HG03558 (cell line): ENCODE data around the gene MIOX.

Experiments
- ATAC-seq: cut with Tn5 transposase; IDR thresholded peaks from one replicate; pipeline ENCODE4 v1.9.1; 2021; ENCODE audit warnings: moderate number of reproducible peaks; ENCODE audit not compliant: unreplicated experiment; ENCODE audit errors: extremely low read depth

Gene MIOX

DNA sequence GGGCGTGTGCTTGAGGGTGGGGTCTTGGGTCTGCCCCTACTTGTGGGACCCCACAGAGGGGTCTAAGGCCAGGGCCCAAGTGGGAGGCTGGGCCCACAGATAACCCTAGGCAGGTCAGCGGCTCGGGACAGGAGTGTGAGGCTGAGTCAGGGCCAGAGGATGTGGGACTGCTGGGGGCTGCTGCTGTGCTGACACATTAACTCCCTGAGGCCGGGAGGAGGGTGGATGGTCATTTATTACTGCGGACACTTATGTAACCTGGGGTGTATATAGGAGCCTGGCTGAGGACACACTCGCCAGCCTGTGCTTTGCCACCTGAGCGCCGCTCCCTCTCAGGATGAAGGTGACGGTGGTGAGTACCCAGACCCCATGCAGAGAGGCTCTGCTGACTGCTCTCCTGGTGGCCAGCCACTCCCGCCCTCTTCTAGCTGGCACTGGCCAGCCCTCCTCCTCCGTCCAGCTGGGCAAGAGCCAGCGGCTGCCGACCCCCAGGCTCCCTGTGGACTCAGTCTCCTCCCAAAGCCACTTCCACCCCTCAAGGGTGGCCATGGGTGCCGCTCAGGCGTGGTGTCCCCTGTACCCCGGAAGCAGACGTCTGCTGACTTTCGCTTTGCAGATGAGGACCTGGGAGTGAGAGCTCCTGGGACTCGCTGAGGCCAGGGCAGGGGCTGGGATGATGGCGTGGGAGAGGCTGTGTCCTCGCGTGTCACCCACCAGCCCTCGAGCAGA lies at the start of gene MIOX:
TSS of gene MIOX (plus strand) at position 299 of the 729 bp plus-strand sequence. CDS start at position 338, 39 bp downstream.
- no peak for ATAC-seq

GRCh38 chr22:50437511-50438304 lies 49.0 kb upstream of the MIOX start:
- ATAC-seq: no peak

- ATAC-seq: no peak
These were observed 48.1 kb upstream of the MIOX start for GRCh38 chr22:50438305-50439275.

- no peak for ATAC-seq
These were observed 47.3 kb upstream of the MIOX start for GRCh38 chr22:50439314-50439870.

GRCh38 chr22:50439871-50440331 lies 46.8 kb upstream of the MIOX start:
- no peak for ATAC-seq

DNA sequence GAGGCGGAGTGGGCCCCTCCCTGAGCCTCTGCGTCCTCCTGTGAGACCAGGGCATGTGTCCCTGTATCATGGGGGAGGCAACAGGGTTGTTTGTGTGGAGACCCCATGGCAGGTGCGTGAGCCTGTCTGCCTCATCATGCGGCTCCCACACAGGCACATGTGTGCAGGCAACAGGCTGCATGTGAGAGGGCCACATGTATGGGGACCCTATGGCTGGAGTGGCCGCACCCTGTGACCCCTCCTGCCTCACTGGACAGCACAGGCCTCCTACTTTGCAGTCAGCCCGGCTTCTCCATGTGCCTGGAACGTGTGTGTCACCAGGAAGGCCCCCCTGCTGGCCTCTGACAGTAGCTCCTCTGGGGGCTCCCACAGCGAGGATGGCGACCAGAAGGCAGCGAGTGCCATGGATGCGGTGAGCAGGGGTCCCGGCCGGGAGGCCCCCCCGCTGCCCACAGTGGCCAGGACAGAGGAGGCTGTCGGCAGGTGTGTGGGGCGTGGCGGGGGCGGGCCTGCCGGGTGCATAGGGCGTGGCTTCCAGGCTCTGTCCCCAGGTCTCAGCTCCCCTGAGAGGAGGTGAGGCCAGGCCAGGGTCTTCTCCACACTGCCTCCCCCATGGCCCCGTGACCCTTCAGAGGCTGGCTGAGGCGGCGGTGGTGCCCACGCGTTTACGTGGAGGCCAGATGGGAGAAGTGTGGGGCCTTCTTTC lies 46.0 kb upstream of the MIOX start:
- no peak for ATAC-seq

DNA sequence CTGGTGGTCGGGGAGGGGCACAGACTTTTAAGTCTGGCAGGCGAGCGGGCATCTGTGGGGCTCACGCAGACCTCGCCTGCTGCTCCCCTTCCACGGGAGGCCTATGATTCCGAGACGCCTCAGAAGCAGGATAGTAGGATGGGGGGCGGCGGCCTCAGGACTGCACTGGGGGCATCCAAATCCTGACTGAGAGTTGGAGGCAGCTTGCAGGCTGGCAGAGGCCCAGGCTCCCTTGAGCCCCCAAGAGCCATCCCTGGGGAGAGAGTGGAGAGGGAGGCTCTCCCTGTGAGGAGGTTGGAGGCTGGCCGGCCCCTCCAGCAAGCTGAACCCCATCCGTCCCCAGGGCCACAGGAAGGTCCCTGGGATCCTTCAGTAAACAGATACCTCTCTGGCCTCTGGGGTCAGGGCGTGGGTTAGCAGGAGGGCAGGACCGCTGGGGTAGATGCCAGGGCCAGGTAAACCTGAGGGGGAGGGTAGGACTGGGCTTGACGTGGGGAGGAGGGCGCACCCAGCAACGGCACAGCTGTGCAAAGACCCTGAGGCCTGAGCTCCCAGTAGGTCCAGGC lies 45.1 kb upstream of the MIOX start:
- ATAC-seq: no peak

- ATAC-seq: no peak
These were observed 43.5 kb upstream of the MIOX start for GRCh38 chr22:50443197-50443596.

GRCh38 chr22:50443801-50444625 lies 42.6 kb upstream of the MIOX start:
- no peak for ATAC-seq

DNA sequence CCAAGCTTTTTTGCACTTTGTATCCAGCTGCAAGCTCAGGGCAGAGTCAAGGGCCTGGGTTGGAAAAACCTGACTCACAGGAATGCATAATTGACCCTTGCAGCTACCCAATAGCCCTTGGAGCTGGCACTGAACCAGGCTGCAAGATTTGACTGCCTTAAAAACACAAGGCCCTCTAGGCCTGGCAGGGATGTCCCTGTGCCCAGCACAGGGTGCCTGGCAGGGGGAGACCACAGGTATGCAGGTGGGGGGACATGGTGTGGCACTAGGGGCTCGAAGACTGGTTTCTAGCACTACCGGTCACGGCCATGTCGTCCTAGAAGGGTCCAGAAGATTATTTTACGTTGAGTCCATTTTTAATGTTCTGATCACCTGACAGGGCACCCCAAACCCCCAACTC lies 42.0 kb upstream of the MIOX start:
- no peak for ATAC-seq

DNA sequence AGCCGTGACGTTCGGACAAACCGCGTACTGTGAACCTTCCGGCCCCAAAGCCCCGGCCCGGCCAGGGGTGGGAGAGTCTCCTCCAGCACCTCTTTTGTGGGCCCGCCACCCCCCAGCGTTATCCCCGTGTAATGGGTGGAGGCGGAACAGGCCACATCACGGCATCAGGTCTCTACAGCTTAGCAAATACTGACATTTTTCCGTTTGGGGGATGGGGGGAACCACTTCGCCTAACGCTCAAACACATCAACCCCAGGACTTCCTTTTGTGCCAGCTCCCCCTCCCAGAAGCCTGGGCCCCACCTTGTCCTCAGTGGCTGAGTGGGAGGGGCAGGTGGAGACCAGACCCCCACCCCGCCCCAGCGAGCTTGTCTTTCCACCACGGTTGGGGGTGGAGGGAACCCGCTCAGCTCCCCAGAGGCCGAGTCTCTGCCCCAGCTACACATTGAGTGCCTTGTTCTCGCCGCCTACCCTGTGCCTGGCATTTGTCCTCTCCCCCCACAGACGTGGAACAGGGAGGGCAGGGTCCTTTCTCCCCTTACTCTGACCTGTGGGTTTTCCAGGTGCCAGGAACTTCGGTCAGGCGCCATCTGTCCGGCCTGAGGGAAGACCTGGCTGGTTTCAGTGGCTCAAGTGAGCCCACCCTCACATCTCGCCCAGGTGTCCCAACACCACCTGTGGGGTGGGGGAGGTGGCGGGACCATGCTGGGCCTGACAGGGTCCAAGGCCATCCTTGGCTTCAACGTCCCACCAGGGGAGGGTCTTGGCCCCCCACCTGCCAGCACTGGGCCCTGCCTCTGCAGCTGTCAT lies 41.4 kb upstream of the MIOX start:
- ATAC-seq: no peak

- ATAC-seq: no peak
These were observed 40.6 kb upstream of the MIOX start for GRCh38 chr22:50445880-50446707.

DNA sequence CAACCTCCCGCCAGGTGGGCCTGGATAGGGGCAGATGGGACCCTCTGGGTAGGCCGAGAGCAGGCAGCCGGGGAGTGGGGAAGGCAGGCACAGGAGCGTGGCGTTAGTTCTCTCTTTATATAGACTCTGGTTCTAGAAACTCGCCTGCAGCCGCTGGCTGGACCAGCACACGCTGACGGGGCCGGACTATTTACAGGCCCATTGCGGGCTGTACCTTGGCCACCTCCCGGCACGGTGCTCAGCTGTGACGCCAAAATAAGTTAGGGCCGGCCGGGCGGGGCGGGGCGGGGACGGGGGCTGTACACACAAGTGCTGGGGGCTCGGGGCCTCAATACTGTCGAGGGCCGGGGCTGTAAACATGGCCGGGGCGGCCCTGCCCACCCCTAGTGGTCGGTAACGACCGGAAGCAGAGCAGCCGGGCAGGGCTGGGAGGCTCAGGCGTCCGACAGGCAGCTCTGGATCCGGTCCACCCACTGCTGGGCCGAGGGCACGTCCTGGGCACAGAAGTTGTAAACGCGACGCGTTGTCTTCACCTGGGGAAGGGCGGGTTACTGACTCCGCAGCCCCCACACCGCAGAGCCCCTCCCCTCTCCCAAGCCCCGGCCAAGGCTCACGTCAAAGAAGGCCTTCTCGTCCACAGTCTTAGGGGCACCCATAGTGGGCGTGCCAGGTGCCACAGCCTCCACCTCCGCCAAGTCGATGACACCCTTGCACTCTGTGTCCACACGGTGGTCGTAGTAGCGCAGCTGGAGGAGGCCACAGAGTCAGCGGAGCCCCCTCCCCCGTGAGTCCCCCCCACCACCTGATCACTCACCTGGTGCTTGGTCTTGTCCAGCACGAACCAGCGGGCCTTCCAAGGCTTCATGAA lies 39.7 kb upstream of the MIOX start:
- no peak for ATAC-seq

DNA sequence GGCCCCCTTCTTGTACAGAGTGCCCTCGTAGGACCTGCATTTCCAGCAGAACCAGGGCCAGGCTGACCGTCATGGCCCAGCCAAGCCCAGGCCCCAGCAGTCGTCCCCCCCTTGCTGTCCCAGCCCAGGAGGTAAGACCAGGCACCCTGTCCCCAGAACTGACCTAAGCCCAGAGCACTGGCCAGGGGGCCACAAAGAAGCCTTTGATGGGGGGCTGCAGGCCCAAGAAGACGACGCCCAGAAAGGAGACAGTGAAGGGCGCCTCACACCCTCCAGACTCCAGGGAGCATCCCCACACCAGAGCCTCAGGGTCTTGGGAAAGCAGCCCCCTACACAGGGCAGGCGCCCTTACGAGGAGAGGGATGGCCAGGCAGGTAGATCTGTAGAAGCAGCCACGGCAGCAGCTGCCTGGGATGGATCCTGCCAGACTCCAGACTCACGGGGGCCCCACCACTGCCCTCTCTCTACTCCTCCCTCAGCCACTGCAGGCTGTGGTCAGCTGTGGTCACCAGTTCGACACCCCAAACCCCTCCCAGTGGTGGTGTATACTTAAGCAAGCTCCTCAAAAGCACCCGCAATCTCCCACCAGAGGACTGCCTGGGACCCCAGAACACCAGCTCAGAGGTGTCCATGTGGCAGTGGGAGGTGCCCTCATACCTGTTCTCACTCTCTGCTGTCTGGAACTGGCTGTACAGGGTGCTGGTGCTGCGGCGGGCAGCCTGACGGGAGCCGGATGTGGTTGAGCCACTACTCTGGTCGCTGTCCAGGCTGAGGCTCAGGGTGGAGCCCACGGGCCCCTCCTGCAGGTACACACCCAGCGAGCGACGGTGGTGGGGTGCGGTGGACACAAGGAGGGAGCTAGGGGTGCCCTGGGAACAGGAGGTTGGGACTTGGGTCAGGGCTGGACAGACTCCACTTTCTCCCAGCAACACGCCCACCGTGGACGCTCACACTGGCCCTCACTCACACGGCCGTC lies 38.8 kb upstream of the MIOX start:
- ATAC-seq: no peak

DNA sequence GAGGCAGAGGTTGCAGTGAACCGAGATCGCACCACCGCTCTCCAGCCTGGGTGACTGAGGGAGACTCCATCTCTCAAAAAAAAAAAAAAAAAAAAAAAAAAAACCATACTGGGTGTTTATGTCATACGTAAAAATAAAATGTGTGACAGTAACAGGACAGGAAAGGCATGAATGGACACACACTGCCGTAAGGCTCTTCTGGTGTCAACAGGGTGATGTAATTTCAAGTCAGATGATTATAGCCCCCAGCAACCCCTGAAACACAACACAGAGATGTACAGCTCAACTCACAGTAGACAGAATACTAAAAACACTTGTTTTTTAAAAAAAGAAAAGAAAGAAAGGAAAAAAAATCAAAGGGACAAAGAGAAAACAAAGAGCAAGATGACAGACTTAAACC lies 34.0 kb upstream of the MIOX start:
- ATAC-seq: no peak
